ENCODE measurements around the gene SURF2.
"Not testable (repeated sequence)": the region's sequence is repeated elsewhere in the genome, so short reads cannot be mapped to it uniquely, and the experiment has no call there.

Gene SURF2

GRCh38 chr9:133379153-133380086, 23.1 kb downstream of the SURF2 start:
- DNase-seq (ENCODE audit: low spot score in 2 of 2): no peak
- peaks cover 13% of the 10 kb centered on the region for H3K4me1 ChIP-seq
- H3K9me3 ChIP-seq: no peaks in the 10 kb centered on the region
- H3K4me3 ChIP-seq: no peak overlapping the region
- H3K36me3 ChIP-seq (replicated peaks): peaks cover 5% of the 10 kb centered on the region; the same call in 1 of the 2 replicates
- in situ Hi-C loops (cut with MboI; ENCODE audit: low sequenced_read_pairs): no loop called here
- no peaks in the 10 kb centered on the region for H3K27me3 ChIP-seq (ENCODE audit: low read depth)

DNA sequence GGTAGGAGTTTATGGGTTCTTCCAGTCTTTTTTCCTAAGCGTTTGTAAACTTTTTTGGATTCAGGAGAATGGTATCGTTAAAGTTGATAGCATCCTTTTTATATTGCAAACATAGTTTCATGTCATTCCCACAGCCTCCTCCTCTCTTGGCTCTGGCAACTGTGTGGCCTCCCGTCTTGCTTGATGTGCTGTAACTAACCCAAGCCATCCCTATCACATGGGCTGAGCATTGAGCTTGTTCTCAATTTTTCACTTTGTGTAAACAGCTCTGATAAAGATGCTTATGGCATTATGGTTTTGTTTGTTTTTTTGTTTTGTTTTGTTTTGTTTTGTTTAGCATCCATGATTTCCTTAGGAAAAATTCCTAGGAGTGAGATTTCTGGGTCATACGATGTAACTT, 24.4 kb downstream of the SURF2 start:
- peaks cover 13% of the 10 kb centered on the region for H3K4me1 ChIP-seq
- no peaks in the 10 kb centered on the region for H3K9me3 ChIP-seq
- H3K36me3 ChIP-seq (replicated peaks): 0 out of 2 replicates have a peak, but pooled peaks cover under 1% of the 10 kb centered on the region
- H3K27me3 ChIP-seq (ENCODE audit: low read depth): no peaks in the 10 kb centered on the region
- in situ Hi-C loops (cut with MboI; ENCODE audit: low sequenced_read_pairs): no loop called here
- H3K4me3 ChIP-seq: no peak overlapping the region
- DNase-seq (ENCODE audit: low spot score in 2 of 2): no peak

DNA sequence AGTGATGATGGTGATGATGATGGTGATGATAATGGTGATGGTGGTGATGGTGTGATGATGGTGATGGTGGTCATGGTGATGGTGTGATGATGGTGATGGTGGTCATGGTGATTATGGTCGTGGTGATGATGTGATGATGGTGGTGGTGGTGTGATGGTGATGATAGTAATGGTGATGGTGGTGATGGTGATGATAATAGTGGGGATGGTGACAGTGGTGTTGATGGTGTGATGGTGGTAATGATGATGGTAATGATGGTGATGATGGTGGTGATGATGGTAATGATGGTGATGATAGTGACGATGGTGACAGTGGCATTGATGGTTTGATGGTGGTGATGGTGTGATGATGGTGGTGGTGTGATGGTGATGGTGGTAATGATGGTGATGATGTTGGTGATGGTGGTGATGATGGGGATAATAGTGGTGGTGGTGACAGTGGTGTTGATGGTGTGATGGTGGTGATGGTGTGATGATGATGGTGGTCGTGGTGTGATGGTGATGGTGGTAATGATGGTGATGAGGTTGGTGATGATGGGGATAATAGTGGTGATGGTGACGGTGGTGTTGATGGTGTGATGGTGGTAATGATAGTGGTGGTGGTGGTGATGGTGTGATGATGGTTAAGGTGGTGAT, 26.3 kb downstream of the SURF2 start:
- H3K27me3 ChIP-seq (ENCODE audit: low read depth): no peaks in the 10 kb centered on the region
- H3K4me3 ChIP-seq: no peak overlapping the region
- H3K9me3 ChIP-seq: no peaks in the 10 kb centered on the region
- H3K4me1 ChIP-seq: peaks cover 4% of the 10 kb centered on the region
- DNase-seq (ENCODE audit: low spot score in 2 of 2): no peak
- no peaks in the 10 kb centered on the region for H3K36me3 ChIP-seq (replicated peaks)
- in situ Hi-C loops (cut with MboI; ENCODE audit: low sequenced_read_pairs): no loop called here

DNA sequence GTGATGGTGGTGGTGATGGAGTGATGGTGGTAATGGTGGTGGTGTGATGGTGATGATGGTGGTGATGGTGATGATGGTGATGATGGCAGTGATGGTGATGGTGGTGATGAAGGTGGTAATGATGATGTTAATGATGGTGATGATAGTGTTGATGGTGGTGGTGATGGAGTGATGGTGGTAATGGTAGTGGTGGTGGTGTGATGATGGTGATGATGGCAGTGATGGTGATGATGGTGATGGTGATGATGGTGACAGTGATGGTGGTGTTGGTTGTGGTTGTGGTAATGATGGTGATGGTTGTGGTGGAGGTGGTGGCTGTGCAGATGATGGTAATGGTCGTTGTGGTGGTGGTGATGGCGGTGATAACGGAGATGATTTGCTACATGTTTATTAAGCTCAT, 27.1 kb downstream of the SURF2 start:
- Histone ChIP-seq H3K27me3 (ENCODE audit: low read depth) (no peaks in the 10 kb centered on the region), H3K36me3 (replicated peaks) (no peaks in the 10 kb centered on the region), H3K4me3 (no peak overlapping the region), H3K4me1 (no peaks in the 10 kb centered on the region), H3K9me3 (no peaks in the 10 kb centered on the region)
- in situ Hi-C loops (cut with MboI; ENCODE audit: low sequenced_read_pairs): no loop called here
- no peak for DNase-seq (ENCODE audit: low spot score in 2 of 2)

- no peak for DNase-seq (ENCODE audit: low spot score in 2 of 2)
- H3K27me3 ChIP-seq (ENCODE audit: low read depth): no peaks in the 10 kb centered on the region
- H3K36me3 ChIP-seq (replicated peaks): no peaks in the 10 kb centered on the region
- no peak overlapping the region for H3K4me3 ChIP-seq
- no peaks in the 10 kb centered on the region for H3K4me1 ChIP-seq
- in situ Hi-C loops (cut with MboI; ENCODE audit: low sequenced_read_pairs): no loop called here
- H3K9me3 ChIP-seq: no peaks in the 10 kb centered on the region
Measured at GRCh38 chr9:133384736-133385321, 28.5 kb downstream of the SURF2 start.

- Histone ChIP-seq H3K36me3 (replicated peaks) (no peaks in the 10 kb centered on the region), H3K4me3 (no peak overlapping the region), H3K27me3 (ENCODE audit: low read depth) (no peaks in the 10 kb centered on the region), H3K4me1 (no peaks in the 10 kb centered on the region), H3K9me3 (no peaks in the 10 kb centered on the region)
- no peak for DNase-seq (ENCODE audit: low spot score in 2 of 2)
- in situ Hi-C loops (cut with MboI; ENCODE audit: low sequenced_read_pairs): no loop called here
Measured at GRCh38 chr9:133385452-133385851, 29.1 kb downstream of the SURF2 start.

DNA sequence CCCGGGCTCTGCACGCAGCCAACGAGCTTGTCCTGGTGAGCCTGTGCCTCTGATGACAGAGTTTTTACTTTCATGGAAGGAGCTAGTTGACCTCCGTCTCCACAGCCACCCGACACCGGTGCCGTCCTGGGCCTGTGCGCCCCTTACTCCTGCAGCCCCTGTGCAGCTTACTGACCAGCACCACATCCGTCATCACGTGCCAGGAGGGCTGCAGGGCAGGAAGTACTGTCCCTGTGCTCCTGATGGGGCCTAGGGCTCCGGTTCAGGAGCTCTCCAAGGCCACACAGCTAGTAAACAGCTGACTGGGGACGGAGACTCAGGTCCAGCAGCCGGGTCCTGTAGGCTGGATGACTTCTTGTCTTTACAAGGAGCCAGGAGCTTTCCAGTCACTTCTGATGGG, 30.0 kb downstream of the SURF2 start:
- H3K36me3 ChIP-seq (replicated peaks): no peaks in the 10 kb centered on the region
- in situ Hi-C loops (cut with MboI; ENCODE audit: low sequenced_read_pairs): no loop called here
- DNase-seq (ENCODE audit: low spot score in 2 of 2): no peak
- H3K4me1 ChIP-seq: no peaks in the 10 kb centered on the region
- no peaks in the 10 kb centered on the region for H3K9me3 ChIP-seq
- no peaks in the 10 kb centered on the region for H3K27me3 ChIP-seq (ENCODE audit: low read depth)
- H3K4me3 ChIP-seq: no peak overlapping the region

- no peaks in the 10 kb centered on the region for H3K4me1 ChIP-seq
- no peak for DNase-seq (ENCODE audit: low spot score in 2 of 2)
- in situ Hi-C loops (cut with MboI; ENCODE audit: low sequenced_read_pairs): no loop called here
- no peaks in the 10 kb centered on the region for H3K9me3 ChIP-seq
- no peak overlapping the region for H3K4me3 ChIP-seq
- H3K27me3 ChIP-seq (ENCODE audit: low read depth): no peaks in the 10 kb centered on the region
- H3K36me3 ChIP-seq (replicated peaks): no peaks in the 10 kb centered on the region
Measured at GRCh38 chr9:133387680-133388079, 31.3 kb downstream of the SURF2 start.

DNA sequence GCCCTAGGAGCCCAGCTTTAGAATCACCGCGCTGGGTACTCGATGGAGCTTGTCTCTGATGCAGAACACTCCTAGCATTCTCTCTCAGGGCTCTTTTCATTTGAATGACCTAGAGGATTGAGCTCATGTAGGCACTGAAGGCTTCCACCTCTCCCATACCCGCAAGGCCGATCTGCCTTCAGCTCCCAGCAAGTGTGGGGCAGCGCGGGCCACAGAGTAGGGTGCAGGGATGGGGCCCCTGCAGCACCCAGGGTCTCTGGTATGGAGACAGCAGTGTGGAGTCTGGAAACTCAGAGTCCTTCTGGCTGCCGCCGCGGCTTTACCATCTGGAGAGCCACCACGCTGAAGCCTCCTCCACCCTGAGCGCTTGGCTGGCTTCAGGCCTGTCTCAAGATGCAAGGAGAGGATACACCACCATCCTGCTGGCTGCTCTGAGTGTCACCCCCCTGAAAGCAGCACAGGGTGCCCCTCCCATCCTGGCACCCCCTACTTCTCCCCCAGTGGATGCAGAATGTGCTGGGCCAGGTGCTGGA, 32.7 kb downstream of the SURF2 start:
- Histone ChIP-seq H3K9me3 (no peaks in the 10 kb centered on the region), H3K27me3 (ENCODE audit: low read depth) (no peaks in the 10 kb centered on the region), H3K36me3 (replicated peaks) (no peaks in the 10 kb centered on the region), H3K4me1 (no peaks in the 10 kb centered on the region), H3K4me3 (no peak overlapping the region)
- no peak for DNase-seq (ENCODE audit: low spot score in 2 of 2)
- in situ Hi-C loops (cut with MboI; ENCODE audit: low sequenced_read_pairs): no loop called here

DNA sequence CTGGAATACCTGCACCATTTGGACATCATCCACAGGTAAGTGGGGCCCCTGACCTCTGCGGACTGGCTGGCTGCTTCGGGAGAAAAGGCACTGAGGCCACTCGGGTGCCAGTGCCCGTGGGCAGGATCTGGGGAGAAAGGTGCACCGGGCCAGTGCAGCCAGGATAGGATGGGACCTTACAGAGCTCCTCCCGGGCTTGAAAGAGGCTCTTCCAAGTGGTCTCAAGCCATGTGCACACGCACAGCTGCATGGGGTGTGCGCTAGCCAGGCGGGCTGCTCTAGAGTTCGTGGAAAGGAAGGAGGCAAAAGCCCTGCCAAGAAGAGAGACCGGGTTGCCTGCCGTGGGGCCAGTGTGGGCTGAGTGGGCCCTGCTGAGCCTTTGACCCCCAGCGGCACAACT, 33.2 kb downstream of the SURF2 start:
- Histone ChIP-seq H3K4me3 (no peak overlapping the region), H3K27me3 (ENCODE audit: low read depth) (no peaks in the 10 kb centered on the region), H3K4me1 (no peaks in the 10 kb centered on the region), H3K36me3 (replicated peaks) (no peaks in the 10 kb centered on the region), H3K9me3 (no peaks in the 10 kb centered on the region)
- in situ Hi-C loops (cut with MboI; ENCODE audit: low sequenced_read_pairs): no loop called here
- DNase-seq (ENCODE audit: low spot score in 2 of 2): no peak

DNA sequence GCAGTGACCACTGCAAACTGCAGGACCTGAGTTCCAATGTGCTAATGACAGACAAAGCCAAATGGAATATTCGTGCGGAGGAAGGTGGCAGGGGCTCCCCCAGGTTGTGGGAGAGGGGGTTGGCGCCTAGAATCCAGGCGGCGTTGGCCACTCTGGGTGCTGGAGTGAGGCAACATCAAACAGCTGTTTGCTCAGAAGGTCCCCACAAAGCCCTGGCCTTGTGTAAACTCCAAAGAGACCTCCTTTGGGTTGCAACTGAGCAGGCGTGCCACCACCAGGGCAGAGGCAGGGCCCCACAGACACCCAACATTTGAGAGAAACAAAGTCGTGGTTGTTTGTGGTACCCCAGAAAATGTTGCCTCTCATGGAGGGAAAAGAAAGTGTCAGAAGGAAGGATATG, 34.4 kb downstream of the SURF2 start:
- no peak for DNase-seq (ENCODE audit: low spot score in 2 of 2)
- Histone ChIP-seq H3K4me3 (no peak overlapping the region), H3K9me3 (no peaks in the 10 kb centered on the region), H3K27me3 (ENCODE audit: low read depth) (no peaks in the 10 kb centered on the region), H3K36me3 (replicated peaks) (no peaks in the 10 kb centered on the region), H3K4me1 (no peaks in the 10 kb centered on the region)
- in situ Hi-C loops (cut with MboI; ENCODE audit: low sequenced_read_pairs): no loop called here

- H3K9me3 ChIP-seq; H3K4me1 ChIP-seq; H3K27me3 ChIP-seq (ENCODE audit: low read depth); H3K4me3 ChIP-seq; in situ Hi-C loops (cut with MboI; ENCODE audit: low sequenced_read_pairs); H3K36me3 ChIP-seq (replicated peaks); DNase-seq (ENCODE audit: low spot score in 2 of 2): not testable (repeated sequence)
Measured at GRCh38 chr9:133391449-133391848, 35.1 kb downstream of the SURF2 start.

- H3K4me3 ChIP-seq; H3K36me3 ChIP-seq (replicated peaks); H3K9me3 ChIP-seq; H3K4me1 ChIP-seq; in situ Hi-C loops (cut with MboI; ENCODE audit: low sequenced_read_pairs); H3K27me3 ChIP-seq (ENCODE audit: low read depth); DNase-seq (ENCODE audit: low spot score in 2 of 2): not testable (repeated sequence)
Measured at GRCh38 chr9:133392308-133392707, 36.0 kb downstream of the SURF2 start.

DNA sequence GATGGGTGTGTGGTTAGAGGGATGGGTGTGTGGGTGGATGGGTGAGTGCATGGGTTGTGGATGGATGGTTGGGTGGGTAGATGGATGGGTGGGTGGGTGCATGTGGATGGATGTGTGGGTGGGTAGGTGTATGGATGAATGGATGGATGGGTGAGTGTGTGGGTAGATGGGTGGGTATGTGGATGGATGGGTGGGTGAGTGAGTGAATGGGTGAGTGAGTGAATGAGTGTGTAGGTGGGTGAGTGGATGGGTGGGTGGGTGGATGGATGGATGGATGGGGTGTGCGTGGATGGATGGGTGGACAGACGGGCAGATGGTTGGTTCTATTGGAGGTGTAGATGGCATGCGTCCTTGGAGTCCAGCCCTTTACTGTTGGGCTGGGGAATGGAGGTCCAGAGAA, 37.0 kb downstream of the SURF2 start:
- no peak overlapping the region for H3K4me3 ChIP-seq
- peaks cover 7% of the 10 kb centered on the region; the same call in 1 of the 2 replicates for H3K27me3 ChIP-seq (ENCODE audit: low read depth)
- DNase-seq (ENCODE audit: low spot score in 2 of 2): no peak
- no peaks in the 10 kb centered on the region for H3K36me3 ChIP-seq (replicated peaks)
- H3K4me1 ChIP-seq: no peaks in the 10 kb centered on the region
- in situ Hi-C loops (cut with MboI; ENCODE audit: low sequenced_read_pairs): no loop called here
- no peaks in the 10 kb centered on the region for H3K9me3 ChIP-seq

All from HAP-1 (cell line).